ENCODE results near the gene FFAR3.

FFAR3 gene

DNA sequence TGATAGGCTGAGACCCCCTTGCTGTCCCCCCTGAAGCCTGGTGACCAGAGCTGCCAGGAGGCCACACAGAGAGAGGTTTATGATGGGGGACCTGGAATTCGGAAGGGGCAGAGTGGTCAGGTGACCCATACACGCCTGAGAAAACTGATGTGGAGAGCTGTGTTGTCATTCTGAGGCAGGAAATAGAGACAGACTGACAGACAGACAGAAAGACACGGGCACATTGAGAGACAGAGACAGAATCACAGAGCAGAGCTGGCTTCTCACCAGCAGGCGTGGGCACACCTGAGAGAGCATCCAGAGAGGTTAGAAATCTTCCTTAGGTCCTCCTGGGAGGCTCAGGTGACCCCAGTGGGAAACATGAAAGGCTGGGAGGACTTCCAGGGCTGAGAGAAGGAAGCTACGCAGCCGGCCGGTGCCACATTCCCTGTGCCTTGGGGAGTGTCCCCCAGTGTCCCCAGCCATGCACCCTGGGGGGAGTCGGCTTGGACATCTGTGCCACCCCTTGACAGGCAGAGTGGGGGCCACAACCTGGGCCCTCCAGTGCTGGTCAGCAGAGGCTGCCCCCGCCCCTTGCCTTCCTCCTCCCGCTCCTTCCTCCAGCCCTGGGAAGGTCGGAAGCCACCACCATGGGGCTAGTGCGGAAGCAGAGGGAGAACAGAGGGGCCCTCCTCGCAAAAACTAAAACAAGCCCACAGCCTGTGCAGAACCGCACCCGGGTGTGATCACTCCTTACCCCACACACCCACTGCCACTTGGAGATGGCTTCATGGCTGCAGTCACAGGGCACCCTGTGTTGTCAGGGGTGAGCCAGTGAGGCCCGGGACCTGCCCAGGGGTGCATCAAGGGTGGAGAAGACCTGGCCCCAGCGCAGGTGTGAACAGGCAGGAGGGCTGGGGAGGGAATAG lies 8.4 kb upstream of the FFAR3 start:
- TF ChIP-seq, protein P1, sequence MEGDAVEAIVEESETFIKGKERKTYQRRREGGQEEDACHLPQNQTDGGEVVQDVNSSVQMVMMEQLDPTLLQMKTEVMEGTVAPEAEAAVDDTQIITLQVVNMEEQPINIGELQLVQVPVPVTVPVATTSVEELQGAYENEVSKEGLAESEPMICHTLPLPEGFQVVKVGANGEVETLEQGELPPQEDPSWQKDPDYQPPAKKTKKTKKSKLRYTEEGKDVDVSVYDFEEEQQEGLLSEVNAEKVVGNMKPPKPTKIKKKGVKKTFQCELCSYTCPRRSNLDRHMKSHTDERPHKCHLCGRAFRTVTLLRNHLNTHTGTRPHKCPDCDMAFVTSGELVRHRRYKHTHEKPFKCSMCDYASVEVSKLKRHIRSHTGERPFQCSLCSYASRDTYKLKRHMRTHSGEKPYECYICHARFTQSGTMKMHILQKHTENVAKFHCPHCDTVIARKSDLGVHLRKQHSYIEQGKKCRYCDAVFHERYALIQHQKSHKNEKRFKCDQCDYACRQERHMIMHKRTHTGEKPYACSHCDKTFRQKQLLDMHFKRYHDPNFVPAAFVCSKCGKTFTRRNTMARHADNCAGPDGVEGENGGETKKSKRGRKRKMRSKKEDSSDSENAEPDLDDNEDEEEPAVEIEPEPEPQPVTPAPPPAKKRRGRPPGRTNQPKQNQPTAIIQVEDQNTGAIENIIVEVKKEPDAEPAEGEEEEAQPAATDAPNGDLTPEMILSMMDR (conservative IDR thresholded peaks at IDR 0.05; ENCODE audit: control insufficient read depth, insufficient read depth, low read depth, low read length), result no peak
- no peak for DNase-seq (ENCODE audit: low read depth)
- H3K4me3 ChIP-seq (ENCODE audit: control insufficient read depth, low read depth, low read length), result no peak overlapping the region

DNA sequence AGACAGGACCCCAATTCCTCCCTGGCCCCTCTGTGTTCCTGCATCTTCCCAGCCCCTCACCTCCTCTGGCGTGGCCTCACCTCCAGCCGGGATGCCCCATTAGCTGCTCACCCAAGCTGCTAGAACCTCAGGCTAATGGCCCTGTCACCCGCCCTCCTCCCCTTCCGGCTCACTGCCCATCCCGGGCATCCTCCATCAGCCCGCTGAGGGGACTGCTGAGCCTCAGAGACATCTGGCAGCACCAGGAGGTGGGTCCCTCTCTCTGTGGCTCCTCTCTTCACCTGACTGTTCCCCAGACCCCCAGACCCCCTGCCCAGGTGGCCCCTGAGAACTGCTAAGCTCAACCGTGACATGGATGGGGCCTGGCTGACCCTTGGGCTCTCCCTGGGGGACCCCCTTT lies 7.7 kb upstream of the FFAR3 start:
- DNase-seq (ENCODE audit: low read depth), result no peak

DNA sequence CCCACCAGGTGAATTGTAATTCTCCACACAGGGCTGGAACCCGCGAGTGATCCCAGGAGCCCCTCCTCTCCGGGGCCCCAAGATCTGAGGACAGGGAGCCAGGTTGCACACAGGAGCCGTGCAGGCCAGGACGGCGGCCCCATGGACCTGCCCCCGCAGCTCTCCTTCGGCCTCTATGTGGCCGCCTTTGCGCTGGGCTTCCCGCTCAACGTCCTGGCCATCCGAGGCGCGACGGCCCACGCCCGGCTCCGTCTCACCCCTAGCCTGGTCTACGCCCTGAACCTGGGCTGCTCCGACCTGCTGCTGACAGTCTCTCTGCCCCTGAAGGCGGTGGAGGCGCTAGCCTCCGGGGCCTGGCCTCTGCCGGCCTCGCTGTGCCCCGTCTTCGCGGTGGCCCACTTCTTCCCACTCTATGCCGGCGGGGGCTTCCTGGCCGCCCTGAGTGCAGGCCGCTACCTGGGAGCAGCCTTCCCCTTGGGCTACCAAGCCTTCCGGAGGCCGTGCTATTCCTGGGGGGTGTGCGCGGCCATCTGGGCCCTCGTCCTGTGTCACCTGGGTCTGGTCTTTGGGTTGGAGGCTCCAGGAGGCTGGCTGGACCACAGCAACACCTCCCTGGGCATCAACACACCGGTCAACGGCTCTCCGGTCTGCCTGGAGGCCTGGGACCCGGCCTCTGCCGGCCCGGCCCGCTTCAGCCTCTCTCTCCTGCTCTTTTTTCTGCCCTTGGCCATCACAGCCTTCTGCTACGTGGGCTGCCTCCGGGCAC lies 6.7 kb upstream of the FFAR3 start:
- no peak overlapping the region for H3K4me3 ChIP-seq (ENCODE audit: control insufficient read depth, low read depth, low read length)
- TF ChIP-seq, protein P1 (conservative IDR thresholded peaks at IDR 0.05; ENCODE audit: control insufficient read depth, insufficient read depth, low read depth, low read length), result no peak
- no peak for DNase-seq (ENCODE audit: low read depth)

More for the DNA sequence above, 7.7 kb upstream of the FFAR3 start:
- TF ChIP-seq, protein P1 (conservative IDR thresholded peaks at IDR 0.05; ENCODE audit: control insufficient read depth, insufficient read depth, low read depth, low read length), result no peak
- no peak overlapping the region for H3K4me3 ChIP-seq (ENCODE audit: control insufficient read depth, low read depth, low read length)

DNA sequence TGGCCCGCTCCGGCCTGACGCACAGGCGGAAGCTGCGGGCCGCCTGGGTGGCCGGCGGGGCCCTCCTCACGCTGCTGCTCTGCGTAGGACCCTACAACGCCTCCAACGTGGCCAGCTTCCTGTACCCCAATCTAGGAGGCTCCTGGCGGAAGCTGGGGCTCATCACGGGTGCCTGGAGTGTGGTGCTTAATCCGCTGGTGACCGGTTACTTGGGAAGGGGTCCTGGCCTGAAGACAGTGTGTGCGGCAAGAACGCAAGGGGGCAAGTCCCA lies 6.1 kb upstream of the FFAR3 start:
- TF ChIP-seq, protein P1 (conservative IDR thresholded peaks at IDR 0.05; ENCODE audit: control insufficient read depth, insufficient read depth, low read depth, low read length), result no peak
- no peak for DNase-seq (ENCODE audit: low read depth)

DNA sequence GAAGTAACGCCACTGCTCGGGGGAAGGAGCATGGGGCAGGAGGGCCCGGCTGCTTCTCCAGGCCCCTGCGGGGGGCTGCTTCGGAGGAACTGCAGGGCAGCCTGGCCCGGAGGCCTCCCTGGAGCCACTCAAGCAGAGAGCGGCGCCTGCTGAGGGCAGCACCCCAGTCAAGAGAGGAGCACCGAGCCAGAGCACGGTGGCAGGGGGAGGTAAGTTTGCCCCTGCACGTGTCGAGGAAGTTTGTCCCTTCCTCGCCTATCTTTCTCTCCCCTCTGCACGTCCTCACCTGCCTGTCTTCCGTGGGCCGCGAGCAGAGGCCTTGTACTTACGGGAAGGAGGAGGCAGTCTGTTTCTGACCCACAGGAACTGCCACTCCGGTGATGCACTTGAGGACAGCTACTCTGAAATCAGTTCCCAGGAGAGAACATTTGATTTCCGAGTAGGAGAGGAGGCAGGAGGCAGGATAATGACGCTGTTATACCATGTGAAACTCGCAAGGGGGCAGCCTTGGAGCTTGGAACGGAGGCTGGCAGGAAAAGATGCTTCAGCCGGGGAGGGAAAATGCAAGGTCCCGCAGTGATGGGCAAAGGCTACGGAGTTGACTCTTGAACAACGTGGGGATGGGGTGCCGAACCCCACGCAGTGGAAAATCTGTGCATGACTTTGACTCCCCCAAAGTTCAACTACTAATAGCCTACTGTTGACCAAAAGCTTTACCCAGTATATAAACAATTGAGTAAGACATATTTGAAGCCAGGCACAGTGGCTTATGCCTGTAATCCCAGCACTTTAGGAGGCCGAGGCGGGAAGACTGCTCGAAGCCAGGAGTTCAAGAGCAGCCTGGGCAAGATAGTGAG lies 5.6 kb upstream of the FFAR3 start:
- H3K4me3 ChIP-seq (ENCODE audit: control insufficient read depth, low read depth, low read length), result no peak overlapping the region
- TF ChIP-seq, protein P1 (conservative IDR thresholded peaks at IDR 0.05; ENCODE audit: control insufficient read depth, insufficient read depth, low read depth, low read length), result peak; percentile 84
- DNase-seq (ENCODE audit: low read depth), result peak; percentile 70

More for the DNA sequence above, 6.1 kb upstream of the FFAR3 start:
- no peak overlapping the region for H3K4me3 ChIP-seq (ENCODE audit: control insufficient read depth, low read depth, low read length)

DNA sequence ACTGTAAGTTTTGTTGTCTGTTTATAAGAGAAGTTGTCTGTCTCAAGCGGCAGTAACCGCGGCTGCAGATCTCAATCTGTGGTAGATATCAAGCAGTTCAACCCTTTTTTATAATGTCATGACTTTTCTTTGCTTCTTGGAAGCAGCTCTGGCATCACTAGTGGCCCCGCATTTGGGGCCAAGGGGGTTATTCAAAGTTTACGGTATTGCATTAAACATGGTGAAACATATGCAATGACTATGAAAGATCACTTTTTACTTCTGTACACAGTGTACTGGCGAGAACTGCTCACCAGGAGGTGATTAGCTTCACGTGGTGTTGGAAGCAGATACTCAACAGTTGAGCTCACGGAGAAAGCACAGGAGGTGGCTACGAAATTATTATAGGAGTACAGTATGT lies 4.6 kb upstream of the FFAR3 start:
- H3K4me3 ChIP-seq (ENCODE audit: control insufficient read depth, low read depth, low read length), result no peak overlapping the region
- peak; percentile 19 for DNase-seq (ENCODE audit: low read depth)
- TF ChIP-seq, protein P1 (conservative IDR thresholded peaks at IDR 0.05; ENCODE audit: control insufficient read depth, insufficient read depth, low read depth, low read length), result no peak

Data from fibroblast of mammary gland (primary cell).